Measurements from ENCODE around the gene MRAS.
"Not testable (repeated sequence)": the region's sequence is repeated elsewhere in the genome, so short reads cannot be mapped to it uniquely, and the experiment has no call there.

Gene MRAS

DNA sequence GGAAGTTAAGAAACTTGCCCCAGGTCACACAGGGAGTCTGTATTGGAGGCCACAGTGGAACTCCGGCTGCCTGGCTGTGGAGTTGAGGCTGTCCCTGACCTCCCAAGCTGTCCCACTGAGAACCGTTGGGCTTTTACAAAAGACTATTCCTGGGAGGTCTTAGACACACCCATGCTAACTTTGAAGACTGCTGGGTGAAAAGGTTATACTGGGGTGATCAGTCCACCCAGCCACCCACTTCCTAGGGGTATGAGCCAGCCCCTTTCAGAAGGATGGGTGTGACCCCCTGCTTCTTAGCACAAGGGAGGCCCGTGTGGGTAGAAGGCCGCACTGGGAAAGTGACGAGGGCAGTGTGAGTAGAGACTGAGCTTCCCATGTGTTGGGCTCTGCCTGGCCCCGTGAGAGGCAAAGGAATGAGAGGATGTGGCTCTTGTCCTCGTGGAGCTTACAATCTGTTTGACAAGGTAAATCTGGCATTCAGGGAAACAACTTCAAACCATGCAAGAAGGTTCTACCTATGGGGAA, 19.0 kb downstream of the MRAS start:
- no peak for DNase-seq (ENCODE audit: low read depth in 2 of 2)

DNA sequence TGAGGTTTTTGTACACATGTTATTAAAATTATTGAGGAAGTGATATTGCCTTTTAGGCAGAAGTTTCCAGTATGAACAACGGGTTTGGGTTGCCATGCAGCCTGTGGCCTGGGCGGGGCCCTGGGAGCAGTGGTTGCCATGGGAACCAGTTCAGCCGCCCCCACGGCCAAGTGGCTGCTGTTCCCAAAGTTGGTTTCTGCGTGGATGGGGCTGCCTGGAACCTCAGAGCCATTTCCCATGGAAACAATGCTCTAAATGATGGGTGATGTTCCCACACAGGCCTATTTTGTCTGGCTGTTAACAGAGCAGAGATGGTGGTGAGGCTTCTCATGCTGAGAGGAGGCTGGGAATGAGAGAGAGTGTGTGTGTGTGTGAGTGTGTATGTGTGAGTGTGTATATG, 19.5 kb downstream of the MRAS start:
- DNase-seq (ENCODE audit: low read depth in 2 of 2): no peak

DNA sequence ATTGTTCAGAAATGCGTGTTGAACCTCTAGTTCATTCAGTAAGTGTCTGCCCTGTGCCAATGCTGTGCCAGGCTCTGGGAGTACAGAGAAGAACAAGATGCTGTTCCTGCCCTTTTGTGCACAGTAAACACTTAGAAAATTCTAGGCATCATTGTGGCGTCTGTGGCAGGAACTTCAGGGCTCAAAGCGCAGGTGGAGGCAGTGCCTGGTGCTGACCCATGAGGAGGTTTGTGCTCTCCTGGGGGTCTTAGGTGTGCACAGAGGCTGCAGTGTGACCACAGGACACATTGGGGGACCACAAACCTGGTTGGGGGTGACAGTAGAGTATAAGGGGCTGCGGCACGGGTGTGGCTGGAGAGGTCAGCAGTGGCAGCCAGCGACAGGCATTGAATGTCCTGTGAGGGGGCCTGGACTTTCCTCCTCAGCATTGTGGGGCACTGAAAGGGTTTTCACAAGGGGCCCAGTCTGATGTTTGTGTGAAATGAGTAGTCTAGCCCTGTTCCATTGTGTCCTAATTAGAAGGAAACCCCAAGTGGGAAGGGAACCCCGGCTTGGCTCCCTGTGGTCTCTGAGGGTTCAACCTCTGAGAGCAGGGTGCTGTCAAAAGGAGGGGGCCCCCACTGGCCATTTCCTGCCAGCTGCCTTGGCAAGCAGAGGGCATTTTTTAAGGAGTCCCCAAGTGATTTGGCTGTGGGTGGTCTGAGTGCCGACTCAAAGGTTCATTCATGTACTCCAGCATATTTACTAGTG, 20.9 kb downstream of the MRAS start:
- no peak for DNase-seq (ENCODE audit: low read depth in 2 of 2)

DNA sequence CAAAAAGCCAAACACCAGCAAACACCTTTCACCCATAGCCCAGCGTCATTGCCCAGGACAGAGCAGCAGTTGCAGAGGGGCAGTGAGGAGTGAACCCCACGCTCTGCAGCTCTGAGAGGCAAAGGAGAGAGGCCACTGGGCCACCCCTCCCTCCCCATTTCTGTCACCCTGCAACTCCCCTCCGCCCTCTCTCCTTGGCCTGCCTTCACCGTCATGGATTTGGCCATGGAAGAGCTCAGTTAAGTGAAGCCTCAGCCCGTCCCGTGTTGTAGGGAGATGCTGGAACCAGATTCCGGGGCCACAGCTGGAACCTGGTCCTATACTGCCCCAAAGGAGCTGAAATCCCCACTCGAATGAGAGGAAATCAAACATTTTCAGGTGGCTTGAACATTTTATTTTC, 21.9 kb downstream of the MRAS start:
- no peak for DNase-seq (ENCODE audit: low read depth in 2 of 2)

DNA sequence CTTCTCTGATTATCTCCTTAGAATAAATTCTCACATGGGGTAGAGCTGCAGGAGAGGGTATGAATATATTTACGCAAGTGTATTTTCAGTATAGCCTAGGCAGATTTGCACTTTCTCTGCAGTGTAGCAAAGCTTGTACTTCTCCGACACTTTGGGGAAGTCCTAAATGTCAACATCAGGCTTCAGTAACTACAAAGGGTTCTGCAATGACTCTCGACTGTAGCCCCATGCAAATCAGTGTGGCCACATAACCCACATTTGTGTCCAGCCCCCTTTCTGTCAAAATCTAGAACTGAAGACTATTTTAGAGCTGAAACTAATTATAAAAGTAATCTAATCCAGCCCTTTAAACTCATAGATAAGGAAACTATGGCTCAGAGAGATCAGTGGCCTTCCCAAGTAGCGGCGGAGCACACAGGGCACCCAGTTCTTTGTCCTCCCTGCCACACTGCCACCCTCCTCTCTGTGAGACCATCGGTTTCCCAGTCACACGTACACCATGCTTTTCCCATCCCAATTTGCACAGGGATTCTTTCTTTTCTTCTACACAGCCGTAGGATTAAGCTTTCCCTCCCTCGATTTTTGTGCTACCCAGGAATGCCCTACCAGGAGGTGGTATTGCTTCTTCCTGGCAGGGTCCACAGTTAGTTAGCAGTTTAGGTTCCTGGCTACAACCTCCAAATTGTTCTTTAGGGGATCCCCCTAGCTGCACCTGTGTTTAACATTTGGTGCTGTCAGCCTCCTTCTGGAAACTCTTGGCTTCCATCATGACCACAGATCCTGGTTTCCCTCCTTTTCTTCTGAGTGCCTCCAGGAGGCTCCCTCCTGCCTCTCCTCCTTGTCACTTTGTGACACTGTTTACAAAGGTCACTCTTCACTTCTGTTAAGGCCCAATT, 22.9 kb downstream of the MRAS start:
- no peak for DNase-seq (ENCODE audit: low read depth in 2 of 2)

DNA sequence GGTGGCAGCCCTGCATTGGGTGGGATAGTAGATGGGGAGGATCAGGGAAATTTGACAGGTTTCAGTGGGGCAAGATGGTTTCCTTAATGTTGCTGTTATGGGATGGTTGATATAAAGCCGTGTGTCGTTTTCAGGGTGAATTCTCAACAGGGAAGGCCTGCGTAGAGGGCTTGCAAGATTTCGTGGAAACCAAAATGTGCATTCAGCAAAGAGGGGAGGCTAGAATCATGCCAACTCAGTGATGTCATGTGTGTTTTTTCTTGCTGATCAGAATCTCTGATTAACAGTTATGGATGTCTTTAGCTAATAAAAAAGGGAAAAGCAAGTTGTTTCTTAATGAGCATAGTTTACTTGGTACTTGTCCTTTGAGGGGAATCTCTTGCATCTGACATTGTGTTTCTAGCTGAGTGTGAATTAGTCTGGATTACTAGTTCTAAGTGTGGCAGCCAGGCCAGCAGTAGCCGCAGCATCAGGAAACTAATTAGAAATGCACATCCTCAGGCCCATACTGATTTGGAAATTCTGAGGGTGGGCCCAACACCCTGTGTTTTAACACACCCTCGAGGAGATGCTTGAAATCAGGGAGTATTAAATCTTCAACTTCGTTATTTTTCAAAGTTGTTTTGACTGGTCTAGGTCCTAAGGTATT, 24.8 kb downstream of the MRAS start:
- no peak for DNase-seq (ENCODE audit: low read depth in 2 of 2)

DNA sequence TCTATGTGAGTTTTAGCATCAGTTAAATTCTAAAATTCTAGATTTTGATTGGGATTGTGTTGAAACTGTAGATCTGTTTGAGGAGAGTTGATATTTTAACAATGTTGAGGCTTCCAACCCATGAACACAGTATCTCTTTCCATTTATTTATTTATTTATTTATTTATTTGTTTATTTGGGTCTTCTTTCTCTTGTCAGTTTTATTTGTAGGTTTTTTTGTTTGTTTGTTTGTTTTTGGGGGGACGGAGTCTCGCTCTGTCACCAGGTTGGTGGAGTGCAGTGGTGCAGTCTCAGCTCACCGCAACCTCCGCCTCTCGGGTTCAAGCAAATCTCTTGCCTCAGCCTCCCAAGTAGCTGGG, 25.3 kb downstream of the MRAS start:
- no peak for DNase-seq (ENCODE audit: low read depth in 2 of 2)

DNA sequence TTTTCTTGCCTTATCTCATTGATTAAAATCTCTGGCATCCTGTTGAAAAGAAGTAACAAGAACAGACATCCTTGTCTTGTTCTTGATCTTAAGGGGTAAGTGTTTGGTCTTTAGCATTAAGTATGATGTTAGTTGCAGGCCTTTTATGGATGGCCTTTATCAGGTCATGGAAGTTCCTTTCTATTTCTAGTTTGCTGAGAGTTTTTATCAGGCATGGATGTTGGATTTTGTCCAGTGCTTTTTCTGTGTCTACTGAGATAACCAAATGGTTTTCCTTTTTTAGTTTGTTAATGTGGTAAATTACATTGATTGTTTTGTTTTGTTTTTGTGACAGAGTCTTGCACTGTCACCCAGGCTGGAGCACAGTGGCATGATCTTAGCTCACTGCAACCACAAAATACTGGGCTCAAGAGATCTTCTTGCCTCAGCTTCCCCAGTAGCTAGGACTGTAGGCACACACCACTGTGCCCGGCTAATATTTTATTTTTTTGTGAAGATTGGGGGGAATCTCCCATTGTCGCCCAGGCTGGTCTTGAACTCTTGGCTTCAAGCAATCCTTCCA, 26.3 kb downstream of the MRAS start:
- no peak for DNase-seq (ENCODE audit: low read depth in 2 of 2)

DNA sequence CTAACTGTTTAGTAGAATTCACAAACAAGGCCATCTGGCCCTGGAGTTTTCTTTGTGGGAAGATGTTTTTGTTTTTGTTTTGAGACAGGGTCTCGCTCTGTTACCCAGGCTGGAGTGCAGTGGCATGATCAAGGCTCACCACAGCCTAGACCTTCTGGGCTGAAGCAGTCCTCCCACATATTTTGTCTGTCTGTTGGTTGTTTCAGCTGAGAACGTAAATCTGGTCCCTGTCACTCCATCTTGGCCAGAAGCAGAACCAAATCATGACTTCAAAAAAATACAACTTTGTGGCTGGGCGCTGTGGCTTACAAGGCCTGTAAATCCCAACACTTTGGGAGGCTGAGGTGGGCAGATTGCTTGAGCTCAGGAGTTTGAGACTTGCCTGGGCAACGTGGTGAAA, 27.1 kb downstream of the MRAS start:
- DNase-seq (ENCODE audit: low read depth in 2 of 2): no peak

DNA sequence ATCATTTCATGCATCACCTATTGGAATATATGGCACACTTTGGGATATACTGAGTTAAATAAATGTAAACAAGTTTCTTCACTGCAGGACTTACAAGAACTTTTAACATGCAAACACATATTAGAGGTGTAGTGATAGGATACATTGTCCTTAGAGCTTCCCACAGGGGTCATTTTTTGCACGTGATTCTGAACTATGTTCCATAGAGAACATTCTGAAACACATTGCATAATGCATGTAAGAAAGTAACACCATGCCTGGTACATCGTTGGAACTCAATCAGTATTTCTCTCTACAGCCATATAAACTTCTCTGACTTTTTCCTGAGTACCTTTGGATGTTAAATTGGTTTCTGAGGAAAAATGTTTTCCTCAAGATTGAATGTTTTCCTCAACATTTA, 28.3 kb downstream of the MRAS start:
- no peak for DNase-seq (ENCODE audit: low read depth in 2 of 2)

DNA sequence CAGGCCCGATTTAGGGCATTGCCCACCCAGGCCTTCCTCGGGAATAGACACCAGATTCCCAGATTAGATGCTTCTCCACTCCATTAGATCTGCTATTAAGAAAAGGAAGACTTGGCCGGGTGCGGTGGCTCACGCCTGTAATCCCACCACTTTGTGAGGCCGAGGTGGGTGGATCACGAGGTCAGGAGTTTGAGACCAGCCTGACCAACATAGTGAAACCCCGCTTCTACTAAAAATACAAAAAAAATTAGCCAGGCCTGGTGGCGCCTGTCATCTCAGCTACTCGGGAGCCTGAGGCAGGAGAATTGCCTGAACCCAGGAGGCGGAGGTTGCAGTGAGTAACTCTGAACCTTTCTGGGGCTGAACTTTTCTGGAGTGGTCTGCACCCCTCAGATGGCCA, 28.8 kb downstream of the MRAS start:
- DNase-seq (ENCODE audit: low read depth in 2 of 2): not testable (repeated sequence)

DNA sequence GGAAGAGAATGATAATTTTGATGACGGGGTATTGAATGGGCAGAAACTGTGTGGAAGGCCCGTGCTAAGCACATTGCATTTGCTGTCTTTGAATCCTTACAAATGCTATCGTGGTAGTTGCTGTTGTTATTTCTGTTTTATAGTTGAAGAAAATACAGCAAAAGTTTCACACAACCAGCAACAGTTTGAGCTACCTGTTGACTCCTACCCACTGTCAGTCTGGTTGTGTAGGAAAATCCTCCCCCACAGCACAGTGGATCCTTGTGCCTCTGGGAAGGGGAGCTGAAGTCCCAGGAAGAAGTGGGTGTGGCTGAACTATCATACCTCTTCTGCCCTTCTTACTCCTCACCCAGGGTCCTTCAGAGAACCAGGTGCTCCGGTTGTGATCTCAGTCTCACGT, 29.4 kb downstream of the MRAS start:
- DNase-seq (ENCODE audit: low read depth in 2 of 2): no peak

DNA sequence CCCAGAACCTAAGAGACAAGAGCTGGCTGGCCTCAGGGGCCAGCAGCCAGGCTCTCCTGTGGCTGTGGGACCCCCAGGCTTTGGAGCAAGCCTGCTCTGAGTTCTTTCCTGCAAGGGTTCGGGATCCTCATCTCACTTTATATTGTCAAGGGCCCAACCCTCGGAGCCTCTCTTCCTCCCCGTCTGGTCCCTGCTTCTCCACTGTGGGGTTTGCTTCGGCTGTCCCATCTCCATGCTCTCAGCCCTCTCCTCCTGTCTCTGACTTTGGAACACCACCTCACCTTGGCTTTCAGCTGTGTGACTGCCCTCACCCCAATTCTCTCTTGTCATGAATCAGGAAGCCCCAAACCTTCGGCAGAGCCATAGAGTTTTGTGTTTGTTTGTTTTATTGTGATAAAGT, 30.0 kb downstream of the MRAS start:
- DNase-seq (ENCODE audit: low read depth in 2 of 2): no peak

DNA sequence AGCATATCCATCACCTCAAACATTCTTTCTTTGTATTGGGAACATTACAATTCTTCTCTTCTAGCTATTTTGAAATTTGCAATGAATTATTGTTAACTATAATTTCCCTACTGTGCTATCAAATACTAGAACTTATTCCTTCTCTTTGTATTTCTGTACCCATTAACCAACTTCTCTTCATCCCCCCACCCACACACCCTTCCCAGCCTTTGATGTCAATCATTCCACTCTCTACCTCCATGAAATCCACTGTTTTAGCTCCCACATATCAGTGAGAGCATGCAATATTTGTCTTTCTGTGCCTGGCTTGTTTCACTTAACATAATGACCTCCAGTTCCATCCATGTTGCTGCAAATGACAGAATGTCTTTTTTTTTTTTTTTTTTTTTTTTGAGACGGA, 30.6 kb downstream of the MRAS start:
- no peak for DNase-seq (ENCODE audit: low read depth in 2 of 2)

DNA sequence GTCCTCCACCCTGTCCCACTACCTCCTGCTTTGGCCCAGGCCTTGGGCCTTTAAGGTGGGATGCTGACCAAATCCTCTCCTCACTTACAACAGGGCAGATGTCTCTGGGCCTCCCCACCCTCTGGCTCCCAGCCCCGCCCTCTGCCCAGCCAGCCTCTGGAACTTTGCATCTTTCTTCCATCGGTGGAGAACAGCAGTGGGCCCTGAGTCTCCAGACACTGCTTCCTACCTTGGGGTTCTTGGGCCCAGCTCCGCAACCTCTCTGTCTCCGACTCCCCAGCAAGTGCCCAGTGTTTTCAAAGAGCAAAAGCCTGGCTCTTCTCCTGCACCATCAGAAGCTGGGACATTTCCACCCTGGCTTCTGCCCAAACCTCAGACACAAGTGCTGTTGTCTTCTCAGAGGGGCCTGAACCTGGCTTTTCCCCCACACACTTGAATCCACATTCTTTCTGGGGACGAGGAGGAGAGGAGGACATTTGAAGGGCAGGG, 33.1 kb downstream of the MRAS start:
- DNase-seq (ENCODE audit: low read depth in 2 of 2): no peak

DNA sequence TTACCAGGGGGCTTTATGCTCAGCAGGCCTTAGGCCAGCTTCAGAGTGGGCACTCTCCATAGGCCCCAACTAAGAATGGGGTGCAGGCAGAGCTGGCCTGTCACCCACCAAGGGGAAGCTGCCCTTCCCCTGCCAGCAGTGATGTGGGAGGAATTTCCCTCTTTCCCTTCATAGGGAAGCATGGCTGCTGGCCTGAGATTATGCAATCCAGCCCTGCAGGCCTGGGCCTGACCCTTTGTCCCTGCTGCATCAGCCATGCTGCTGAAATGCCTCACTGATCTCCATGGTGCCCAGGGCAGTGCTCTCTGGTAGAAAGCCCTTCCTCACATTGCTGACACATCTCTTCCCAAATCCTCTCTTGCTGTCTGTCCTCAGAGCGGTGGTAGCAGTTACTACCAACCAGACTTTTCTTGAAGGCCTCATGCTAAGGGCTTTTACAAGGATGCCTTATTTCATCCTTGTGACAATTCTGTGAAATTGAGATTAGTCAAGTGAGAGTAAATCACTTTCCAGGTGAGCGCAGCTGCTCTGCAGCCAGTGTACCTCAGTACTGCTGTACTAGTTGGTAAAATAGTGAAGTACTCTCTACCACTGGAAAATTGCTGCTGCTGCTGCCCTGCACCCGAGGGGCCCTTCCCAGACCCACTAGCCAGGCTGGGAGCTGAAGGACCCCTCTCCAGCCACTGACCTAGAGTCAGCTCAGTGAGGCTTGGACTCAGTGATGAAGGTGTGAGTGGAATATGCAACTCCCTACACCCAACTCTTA, 33.8 kb downstream of the MRAS start:
- no peak for DNase-seq (ENCODE audit: low read depth in 2 of 2)

DNA sequence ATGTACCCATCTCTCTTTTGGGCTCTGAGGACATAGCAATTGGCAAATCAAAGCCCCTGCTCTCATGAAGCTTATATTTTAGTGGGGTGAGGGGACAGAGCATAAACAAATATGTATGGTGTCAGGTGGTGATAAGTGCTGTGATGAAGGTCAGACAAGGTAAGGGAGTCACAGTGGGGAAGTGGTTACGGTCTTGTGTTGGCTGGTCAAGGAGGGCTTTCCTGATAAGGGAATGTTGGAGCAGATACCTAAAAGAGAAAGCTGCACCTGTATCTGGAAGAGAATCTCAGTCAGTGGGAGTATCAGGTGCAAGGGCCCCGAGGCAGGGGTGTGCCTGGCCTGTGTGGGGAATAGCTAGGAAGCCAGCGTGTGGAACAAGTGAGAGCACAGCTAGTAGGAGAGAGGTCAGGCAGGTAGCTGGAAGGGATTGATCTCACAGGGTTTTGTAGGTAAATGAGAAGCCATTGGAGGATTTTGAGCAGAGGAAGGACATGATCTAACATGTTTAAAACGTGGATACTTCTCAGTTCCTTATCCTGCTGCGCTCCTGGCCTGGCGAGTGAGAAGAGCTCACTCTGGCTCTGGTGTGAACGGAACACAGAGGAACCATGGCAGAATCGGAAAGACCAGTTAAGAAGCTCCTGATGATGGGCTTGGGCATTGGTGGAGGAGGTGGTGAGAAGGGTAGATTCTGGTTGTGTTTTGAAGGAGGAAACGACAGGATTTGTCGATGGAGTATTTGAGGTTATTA, 35.5 kb downstream of the MRAS start:
- DNase-seq (ENCODE audit: low read depth in 2 of 2): no peak

DNA sequence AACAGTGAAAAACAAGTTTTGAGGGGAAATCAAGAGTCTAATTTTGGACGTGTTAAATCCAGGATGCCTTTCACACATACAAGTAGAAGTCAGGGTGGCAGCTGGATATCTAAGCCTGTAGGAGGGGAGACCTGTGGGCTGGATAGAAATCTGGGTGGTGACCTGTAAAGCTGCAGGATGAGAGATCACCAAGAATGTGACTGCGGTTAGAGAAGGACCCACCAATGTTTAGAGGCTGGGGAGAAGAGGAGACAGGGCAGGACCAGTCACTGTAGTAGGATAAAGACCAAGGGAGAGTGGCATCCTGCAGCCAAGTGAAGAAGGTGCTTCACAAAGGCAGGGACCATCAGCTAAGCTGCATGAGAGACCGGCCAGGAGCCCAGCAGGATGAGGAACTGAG, 36.2 kb downstream of the MRAS start:
- DNase-seq (ENCODE audit: low read depth in 2 of 2): no peak

DNA sequence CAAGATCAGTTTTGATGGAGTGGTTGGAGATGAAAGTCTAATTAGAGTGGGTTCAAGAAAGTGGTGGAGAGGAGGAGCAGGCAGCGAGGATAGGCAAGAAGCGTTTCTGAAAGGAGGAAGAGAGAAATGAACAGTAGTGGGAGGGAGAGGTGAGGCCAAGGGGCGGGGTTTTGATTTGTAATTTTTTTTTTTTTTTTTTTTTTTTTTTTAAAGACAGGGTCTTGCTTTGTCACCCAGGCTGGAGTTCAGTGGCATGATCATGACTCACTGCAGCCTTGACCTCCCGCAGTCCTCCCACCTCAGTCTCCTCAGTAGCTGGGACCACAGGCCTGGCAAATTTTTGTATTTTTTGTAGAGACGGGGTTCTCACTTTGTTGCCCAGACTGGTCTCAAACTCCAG, 36.6 kb downstream of the MRAS start:
- DNase-seq (ENCODE audit: low read depth in 2 of 2): no peak

DNA sequence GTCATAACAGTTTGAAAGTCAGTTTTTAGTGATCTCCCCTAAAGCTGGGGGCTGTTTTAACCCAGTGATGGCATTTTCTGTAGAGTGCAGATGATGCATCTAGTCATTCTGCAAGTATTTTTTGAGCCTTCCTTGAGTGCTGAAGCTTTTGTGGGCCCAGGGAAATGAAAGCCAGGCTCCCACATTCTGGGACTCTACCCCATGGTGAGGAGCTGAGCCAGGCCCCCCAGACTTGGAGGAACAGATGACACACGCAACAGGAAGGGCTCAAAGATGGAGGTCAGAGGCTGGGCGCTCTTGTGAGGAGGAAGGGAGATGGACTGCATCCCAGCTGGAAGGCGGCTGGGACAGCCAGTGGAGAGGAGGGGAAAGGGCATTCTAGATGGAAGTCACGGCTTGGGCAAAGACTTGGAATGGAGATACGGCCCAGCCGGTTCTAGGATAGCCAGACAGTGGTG, 40.8 kb downstream of the MRAS start:
- no peak for DNase-seq (ENCODE audit: low read depth in 2 of 2)
